GM12878 (cell line): ENCODE measurements around the gene GNB2. TPM values are rescaled to one million over a fixed set of nuclear protein-coding genes. Genes with fewer than 3 reads are reported as not detected.

ENCODE experiments used
- BHLHE40 ChIP-seq, 2 experiments: fragments of 450-650 bp in 1 of 2; IDR thresholded peaks; 2 replicates each; pipeline ENCODE4 v1.6.1; 2011 to 2017; ENCODE audit warnings: low read depth in 2 of 2, borderline replicate concordance in 1 of 2, improper control_type of control experiment in 1 of 2, low read length in 1 of 2, mild to moderate bottlenecking in 1 of 2
- EED ChIP-seq: sonication (generic); IDR thresholded peaks from 2 replicates; pipeline ENCODE4 v1.6.1; 2016; ENCODE audit warnings: antibody characterized with exemption, low read depth
- GABPA ChIP-seq: IDR thresholded peaks from 2 replicates; pipeline ENCODE4 v1.6.1; 2014; ENCODE audit warnings: antibody characterized with exemption, low read depth, mild to moderate bottlenecking, inconsistent platforms
- IKZF1 ChIP-seq: fragments of 450-650 bp; conservative IDR thresholded peaks from 2 replicates; pipeline ENCODE4 v1.6.1; 2017; ENCODE audit warnings: antibody characterized with exemption, mild to moderate bottlenecking
- MTA2 ChIP-seq: fragments of 450-650 bp; IDR thresholded peaks from 2 replicates; pipeline ENCODE4 v1.6.1; 2016; ENCODE audit warnings: low read depth, mild to moderate bottlenecking, moderate library complexity
- NFYB ChIP-seq: IDR thresholded peaks from 2 replicates; pipeline ENCODE4 v1.6.1; 2011; ENCODE audit warnings: low read depth, mild to moderate bottlenecking, low read length, improper control_type of control experiment, moderate library complexity; ENCODE audit not compliant: insufficient read depth
- PRDM15 ChIP-seq: fragments of 450-650 bp; formaldehyde crosslinking; IDR thresholded peaks from 2 replicates; pipeline ENCODE4 v1.4.0; 2020; ENCODE audit warnings: mild to moderate bottlenecking, moderate library complexity
- RUNX3 ChIP-seq: IDR thresholded peaks from 2 replicates; pipeline ENCODE4 v1.6.1; 2012; ENCODE audit warnings: low read length, inconsistent platforms
- SKIL ChIP-seq: fragments of 450-650 bp; IDR thresholded peaks from 2 replicates; pipeline ENCODE4 v1.6.1; 2017; ENCODE audit warnings: mild to moderate bottlenecking, low read depth, inconsistent platforms; ENCODE audit not compliant: poor library complexity, severe bottlenecking
- ZNF207 ChIP-seq: fragments of 450-650 bp; IDR thresholded peaks from 2 replicates; pipeline ENCODE4 v1.6.1; 2014; ENCODE audit warnings: antibody characterized with exemption, mild to moderate bottlenecking, borderline replicate concordance
- ZNF274 ChIP-seq: IDR thresholded peaks from one replicate; pipeline ENCODE4 v1.8.0; 2011; ENCODE audit not compliant: insufficient read length, insufficient read depth
- polyA plus RNA-seq, 11 experiments: library from polyadenylated mRNA; depleted of rRNA in 4 of 11; unstranded in 6 of 11; stranded (reverse) in 5 of 11; fragments of >200 nt; fragmentation: Nextera tagmentation in 4 of 11; fragmentation: Illumina TruSeq in 1 of 11; extraction: Ambion mirVana in 4 of 11; extraction: Trizol in 1 of 11; gene quantifications; 1 replicate in 1 of 11; 2 replicates in 10 of 11; pipeline versions ENCODE4 v1.2.1 to v1.2.3, GENCODE V29; 2011 to 2016; ENCODE audit warnings: inconsistent platforms in 2 of 11, missing spikeins in 2 of 11, low read depth in 1 of 11
- total RNA-seq, 4 experiments: library from RNA; depleted of rRNA in 3 of 4; stranded (reverse); fragments of >200 nt in 3 of 4; fragmentation: Illumina TruSeq in 1 of 4; extraction: Trizol in 1 of 4; gene quantifications; 2 replicates each; pipeline versions ENCODE4 v1.2.1 to v1.2.3, GENCODE V29; 2013 to 2021
- TF ChIP-seq, protein P1 (sequence below): fragments of 450-650 bp; IDR thresholded peaks from 2 replicates; pipeline ENCODE4 v1.6.1; 2017; ENCODE audit warnings: antibody characterized with exemption, mild to moderate bottlenecking, moderate library complexity
- TF ChIP-seq, protein P2 (sequence below): fragments of 450-650 bp; formaldehyde crosslinking; IDR thresholded peaks from 2 replicates; pipeline ENCODE4 v1.4.0; 2022; ENCODE audit warnings: mild to moderate bottlenecking, moderate library complexity
- TF ChIP-seq, protein P3 (sequence below): IDR thresholded peaks from 2 replicates; pipeline ENCODE4 v1.6.1; 2011; ENCODE audit warnings: borderline replicate concordance, low read depth, mild to moderate bottlenecking, moderate library complexity, mixed read lengths, low read length; ENCODE audit not compliant: insufficient read depth; ENCODE audit errors: extremely low read length

GNB2 gene
- total and polyA plus RNA-seq, 10 of the 15 experiments (the other 5 are each of a cell fraction or from before 2014, with no cell fraction given) = 0.35 to 175 (median 59.7) TPM

GRCh38 chr7:100673302-100673941 is at the start of gene GNB2 (continued):
- TF ChIP-seq, protein P1, sequence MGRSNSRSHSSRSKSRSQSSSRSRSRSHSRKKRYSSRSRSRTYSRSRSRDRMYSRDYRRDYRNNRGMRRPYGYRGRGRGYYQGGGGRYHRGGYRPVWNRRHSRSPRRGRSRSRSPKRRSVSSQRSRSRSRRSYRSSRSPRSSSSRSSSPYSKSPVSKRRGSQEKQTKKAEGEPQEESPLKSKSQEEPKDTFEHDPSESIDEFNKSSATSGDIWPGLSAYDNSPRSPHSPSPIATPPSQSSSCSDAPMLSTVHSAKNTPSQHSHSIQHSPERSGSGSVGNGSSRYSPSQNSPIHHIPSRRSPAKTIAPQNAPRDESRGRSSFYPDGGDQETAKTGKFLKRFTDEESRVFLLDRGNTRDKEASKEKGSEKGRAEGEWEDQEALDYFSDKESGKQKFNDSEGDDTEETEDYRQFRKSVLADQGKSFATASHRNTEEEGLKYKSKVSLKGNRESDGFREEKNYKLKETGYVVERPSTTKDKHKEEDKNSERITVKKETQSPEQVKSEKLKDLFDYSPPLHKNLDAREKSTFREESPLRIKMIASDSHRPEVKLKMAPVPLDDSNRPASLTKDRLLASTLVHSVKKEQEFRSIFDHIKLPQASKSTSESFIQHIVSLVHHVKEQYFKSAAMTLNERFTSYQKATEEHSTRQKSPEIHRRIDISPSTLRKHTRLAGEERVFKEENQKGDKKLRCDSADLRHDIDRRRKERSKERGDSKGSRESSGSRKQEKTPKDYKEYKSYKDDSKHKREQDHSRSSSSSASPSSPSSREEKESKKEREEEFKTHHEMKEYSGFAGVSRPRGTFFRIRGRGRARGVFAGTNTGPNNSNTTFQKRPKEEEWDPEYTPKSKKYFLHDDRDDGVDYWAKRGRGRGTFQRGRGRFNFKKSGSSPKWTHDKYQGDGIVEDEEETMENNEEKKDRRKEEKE = peak; percentile 96
- TF ChIP-seq ZNF207 (peak; percentile 99), SKIL (peak; percentile 97), MTA2 (peak; percentile 51; the same call in 1 of the 2 replicates), BHLHE40 (IDR thresholded peaks at IDR 0.05; ENCODE audit: borderline replicate concordance in 1 of 2, low read depth in 2 of 2, low read length in 1 of 2) (peak; percentile 99), GABPA (no peak), PRDM15 (CRISPR knock-in tag) (peak; percentile 94), IKZF1 (peak; percentile 97), ZNF274 (no peak), EED (peak; percentile 89), RUNX3 (peak; percentile 62), NFYB (no peak)
- TF ChIP-seq, protein P2, sequence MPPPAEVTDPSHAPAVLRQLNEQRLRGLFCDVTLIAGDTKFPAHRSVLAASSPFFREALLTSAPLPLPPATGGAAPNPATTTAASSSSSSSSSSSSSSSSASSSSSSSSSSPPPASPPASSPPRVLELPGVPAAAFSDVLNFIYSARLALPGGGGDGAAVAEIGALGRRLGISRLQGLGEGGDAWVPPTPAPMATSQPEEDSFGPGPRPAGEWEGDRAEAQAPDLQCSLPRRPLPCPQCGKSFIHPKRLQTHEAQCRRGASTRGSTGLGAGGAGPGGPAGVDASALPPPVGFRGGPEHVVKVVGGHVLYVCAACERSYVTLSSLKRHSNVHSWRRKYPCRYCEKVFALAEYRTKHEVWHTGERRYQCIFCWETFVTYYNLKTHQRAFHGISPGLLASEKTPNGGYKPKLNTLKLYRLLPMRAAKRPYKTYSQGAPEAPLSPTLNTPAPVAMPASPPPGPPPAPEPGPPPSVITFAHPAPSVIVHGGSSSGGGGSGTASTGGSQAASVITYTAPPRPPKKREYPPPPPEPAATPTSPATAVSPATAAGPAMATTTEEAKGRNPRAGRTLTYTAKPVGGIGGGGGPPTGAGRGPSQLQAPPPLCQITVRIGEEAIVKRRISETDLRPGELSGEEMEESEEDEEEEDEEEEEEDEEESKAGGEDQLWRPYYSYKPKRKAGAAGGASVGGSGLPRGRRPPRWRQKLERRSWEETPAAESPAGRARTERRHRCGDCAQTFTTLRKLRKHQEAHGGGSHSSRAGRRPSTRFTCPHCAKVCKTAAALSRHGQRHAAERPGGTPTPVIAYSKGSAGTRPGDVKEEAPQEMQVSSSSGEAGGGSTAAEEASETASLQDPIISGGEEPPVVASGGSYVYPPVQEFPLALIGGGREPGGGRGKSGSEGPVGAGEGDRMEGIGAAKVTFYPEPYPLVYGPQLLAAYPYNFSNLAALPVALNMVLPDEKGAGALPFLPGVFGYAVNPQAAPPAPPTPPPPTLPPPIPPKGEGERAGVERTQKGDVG (CRISPR knock-in tag) = peak; percentile 93
- TF ChIP-seq, protein P3, sequence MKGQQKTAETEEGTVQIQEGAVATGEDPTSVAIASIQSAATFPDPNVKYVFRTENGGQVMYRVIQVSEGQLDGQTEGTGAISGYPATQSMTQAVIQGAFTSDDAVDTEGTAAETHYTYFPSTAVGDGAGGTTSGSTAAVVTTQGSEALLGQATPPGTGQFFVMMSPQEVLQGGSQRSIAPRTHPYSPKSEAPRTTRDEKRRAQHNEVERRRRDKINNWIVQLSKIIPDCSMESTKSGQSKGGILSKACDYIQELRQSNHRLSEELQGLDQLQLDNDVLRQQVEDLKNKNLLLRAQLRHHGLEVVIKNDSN = peak; percentile 94
